Mucosa of gallbladder (tissue), 1 donor: ENCODE data around the gene ABCA2. TPM values are rescaled to one million over a fixed set of nuclear protein-coding genes. Genes with fewer than 3 reads are reported as not detected.
A peak's percentile ranks its signal among the peaks of the same experiment; 100 is the strongest.

Source experiments
- DNase-seq: peaks from one replicate; pipeline ENCODE4 v3.0.0-alpha.2; 2020; ENCODE audit warnings: low spot score
- total RNA-seq: library from RNA; stranded (reverse); gene quantifications from one replicate; pipeline ENCODE4 v1.2.1, GENCODE V29; 2021
- donor health status: DM: no; HTN: no; CAD: no.

Gene ABCA2
- total RNA-seq, 1 donor from 2014 or later: 298 TPM

- DNase-seq: no peak
Observed at GRCh38 chr9:136981588-136982231, 46.3 kb downstream of the ABCA2 start.

GRCh38 chr9:136980669-136981478, 47.2 kb downstream of the ABCA2 start:
- no peak for DNase-seq

GRCh38 chr9:136979769-136980587, 48.1 kb downstream of the ABCA2 start:
- no peak for DNase-seq

- no peak for DNase-seq
Observed at GRCh38 chr9:136978865-136979544, 49.0 kb downstream of the ABCA2 start.

GRCh38 chr9:136978073-136978864, 49.8 kb downstream of the ABCA2 start:
- DNase-seq: peak; percentile 60

- DNase-seq: no peak
Observed at GRCh38 chr9:136977649-136978072, 50.4 kb downstream of the ABCA2 start.

- DNase-seq: peak; percentile 44
Observed at GRCh38 chr9:136977223-136977622, 50.8 kb downstream of the ABCA2 start, which contains the start of gene PTGDS. TSS of gene PTGDS (plus strand) at chr9:136977504. CDS start at chr9:136977579, 75 bp downstream.

- no peak for DNase-seq
Observed at GRCh38 chr9:136975644-136976043, 52.4 kb downstream of the ABCA2 start.

- DNase-seq: no peak
Observed at GRCh38 chr9:136974817-136975535, 53.1 kb downstream of the ABCA2 start.

- DNase-seq: no peak
Observed at GRCh38 chr9:136973618-136974617, 54.1 kb downstream of the ABCA2 start.

GRCh38 chr9:136972743-136973142, 55.3 kb downstream of the ABCA2 start:
- DNase-seq: no peak

GRCh38 chr9:136972335-136972734, 55.7 kb downstream of the ABCA2 start:
- no peak for DNase-seq

GRCh38 chr9:136971746-136972145, 56.3 kb downstream of the ABCA2 start:
- DNase-seq: no peak

GRCh38 chr9:136970361-136970760, 57.7 kb downstream of the ABCA2 start:
- no peak for DNase-seq

GRCh38 chr9:136969774-136970173, 58.3 kb downstream of the ABCA2 start:
- DNase-seq: no peak

GRCh38 chr9:136969150-136969549, 58.9 kb downstream of the ABCA2 start:
- no peak for DNase-seq

- DNase-seq: no peak
Observed at GRCh38 chr9:136968333-136969127, 59.5 kb downstream of the ABCA2 start.
